Fibroblast of gingiva (primary cell): ENCODE measurements around the gene BTBD17.
"Not testable (repeated sequence)": the region's sequence is repeated elsewhere in the genome, so short reads cannot be mapped to it uniquely, and the experiment has no call there.

Experiments used
- DNase-seq: peaks from one replicate; pipeline ENCODE4 v3.0.0-alpha.2; 2011; ENCODE audit warnings: low read depth

The BTBD17 gene, protein sequence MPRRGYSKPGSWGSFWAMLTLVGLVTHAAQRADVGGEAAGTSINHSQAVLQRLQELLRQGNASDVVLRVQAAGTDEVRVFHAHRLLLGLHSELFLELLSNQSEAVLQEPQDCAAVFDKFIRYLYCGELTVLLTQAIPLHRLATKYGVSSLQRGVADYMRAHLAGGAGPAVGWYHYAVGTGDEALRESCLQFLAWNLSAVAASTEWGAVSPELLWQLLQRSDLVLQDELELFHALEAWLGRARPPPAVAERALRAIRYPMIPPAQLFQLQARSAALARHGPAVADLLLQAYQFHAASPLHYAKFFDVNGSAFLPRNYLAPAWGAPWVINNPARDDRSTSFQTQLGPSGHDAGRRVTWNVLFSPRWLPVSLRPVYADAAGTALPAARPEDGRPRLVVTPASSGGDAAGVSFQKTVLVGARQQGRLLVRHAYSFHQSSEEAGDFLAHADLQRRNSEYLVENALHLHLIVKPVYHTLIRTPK

DNA sequence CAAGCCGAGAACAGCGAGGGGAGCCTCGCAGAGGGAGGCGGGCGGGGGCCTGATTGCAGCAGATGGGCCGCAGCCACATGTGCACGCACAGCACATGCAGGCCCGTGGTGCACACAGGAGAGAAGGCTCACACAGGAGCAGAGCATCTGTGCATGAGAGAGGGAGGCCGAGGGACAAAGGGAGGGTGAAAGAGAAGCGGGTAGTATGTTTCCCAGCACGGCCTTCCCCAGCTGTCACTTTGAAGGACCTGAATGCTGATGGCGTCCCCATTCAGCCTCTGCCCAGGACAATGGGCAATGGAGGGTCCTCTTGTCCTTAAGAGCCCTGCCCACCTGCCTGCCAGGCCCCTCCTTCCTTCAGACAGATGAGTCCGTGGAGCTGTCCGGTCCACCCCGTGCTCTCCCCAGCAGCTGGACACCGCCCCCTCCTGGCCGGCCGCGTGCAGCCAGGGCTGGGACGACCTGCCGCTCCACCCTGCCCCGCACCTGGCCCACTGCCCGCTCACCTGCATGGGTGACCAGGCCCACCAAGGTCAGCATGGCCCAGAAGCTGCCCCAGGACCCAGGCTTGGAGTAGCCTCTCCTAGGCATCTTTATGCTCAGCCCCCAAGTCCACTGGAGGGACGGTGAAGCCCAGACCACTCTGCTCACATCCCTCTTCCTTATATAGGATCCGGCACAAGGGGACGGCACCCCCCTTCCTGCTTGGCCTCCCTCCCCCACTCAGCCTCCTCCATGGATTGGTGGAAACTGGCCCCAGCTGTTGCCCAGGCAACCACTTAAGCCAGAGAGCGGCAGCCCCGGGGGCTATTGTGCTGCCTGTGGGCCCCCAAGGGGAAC, at the start of gene BTBD17:
Gene BTBD17, minus strand, starts transcription at position 639 of the 839 bp plus-strand sequence. Its CDS starts 49 bp downstream, at position 590.
- no peak for DNase-seq

DNA sequence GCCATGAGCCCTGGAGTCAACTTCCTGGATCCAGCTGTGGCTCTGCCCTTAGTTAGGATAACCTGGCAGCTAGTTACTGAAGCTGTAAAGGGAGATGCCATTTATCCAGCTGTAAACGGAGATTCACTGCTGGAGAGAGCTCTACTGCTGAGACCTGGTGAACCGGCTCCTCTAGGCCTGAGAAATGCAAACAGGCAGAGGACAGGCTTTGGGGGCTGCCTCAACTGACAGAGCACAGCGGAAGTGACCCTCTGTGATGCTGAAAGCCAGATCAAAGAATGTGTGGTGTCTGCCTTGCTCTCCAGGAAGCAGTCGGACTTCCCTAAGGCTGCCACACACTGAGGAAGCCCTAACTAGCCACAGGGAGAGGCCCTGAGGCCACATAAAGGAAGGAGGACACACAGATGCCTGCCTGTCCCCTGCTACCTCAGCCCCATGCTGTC, 48.4 kb upstream of the BTBD17 start:
- DNase-seq: no peak

DNA sequence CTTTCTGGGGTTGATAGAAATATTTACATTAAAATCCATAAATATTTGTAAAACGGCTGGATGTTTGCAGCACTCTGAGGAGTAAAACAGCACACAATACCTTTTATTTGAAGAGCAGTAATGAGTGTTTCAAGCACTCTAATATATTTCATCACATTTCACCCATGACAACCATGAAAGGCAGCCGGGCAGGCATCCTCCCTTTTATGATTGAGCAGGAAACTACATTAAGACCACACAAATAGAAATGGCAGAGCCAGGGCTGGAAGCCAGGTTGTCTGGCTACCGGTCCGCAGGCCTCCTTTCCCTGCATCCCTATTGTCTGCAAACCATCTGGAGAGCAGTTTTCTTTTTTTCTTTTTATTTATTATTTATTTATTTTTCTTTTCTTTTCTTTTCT, 47.1 kb upstream of the BTBD17 start:
- DNase-seq: no peak

DNA sequence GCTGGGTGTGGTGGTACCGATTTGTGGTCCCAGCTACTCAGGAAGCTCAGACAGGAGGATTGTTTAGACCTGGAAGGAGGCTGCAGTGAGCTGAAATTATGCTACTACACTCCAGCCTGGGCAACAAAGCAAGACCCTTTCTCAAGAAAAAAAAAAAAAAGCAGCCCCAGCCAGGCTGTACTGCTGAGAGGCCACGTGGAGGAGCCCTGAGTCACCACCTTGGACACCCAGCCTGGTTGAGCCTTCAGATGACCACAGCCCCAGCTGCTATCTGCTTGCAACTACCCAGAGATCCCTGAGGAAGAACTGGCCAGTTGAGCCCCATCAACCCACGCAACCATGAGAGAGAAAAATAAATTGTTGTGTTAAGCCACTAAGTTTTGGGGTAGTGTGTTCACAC, 46.6 kb upstream of the BTBD17 start:
- no peak for DNase-seq

DNA sequence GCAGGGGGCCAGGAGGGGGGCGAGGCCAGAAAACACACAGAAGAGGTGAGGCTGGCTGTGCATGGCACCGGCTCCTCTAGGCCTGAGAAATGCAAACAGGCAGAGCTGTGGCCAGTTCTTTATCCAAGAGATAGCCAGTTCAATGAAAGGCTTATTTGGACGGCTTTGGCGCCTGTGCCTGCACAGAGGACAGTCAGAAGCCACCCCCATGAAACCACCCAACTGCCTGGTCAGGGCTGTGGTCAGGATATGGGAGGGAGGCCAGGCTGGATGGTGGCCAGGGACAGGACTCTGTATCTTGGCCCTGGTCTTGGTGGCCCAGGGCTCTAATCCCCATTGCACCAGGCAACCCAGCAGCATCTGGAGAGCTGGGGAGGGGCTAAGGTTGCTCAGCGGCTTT, 45.7 kb upstream of the BTBD17 start:
- no peak for DNase-seq

DNA sequence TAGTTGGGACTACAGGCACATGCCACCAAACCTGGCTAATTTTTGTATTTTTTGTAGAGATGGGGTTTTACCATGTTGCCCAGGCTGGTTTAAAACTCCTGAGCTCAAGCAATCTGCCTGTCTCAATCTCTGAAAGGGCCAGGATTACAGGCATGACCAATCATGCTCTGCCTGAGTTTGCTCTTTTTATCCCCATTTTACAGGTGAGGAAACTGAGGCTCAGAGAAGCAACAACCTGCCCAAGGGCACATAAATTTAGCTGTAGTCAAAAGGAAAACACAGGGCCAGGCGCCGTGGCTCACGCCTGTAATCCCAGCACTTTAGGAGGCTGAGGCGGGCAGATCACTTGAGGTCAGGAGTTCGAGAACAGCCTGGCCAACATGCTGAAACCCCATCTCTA, 43.6 kb upstream of the BTBD17 start:
- DNase-seq: not testable (repeated sequence)

DNA sequence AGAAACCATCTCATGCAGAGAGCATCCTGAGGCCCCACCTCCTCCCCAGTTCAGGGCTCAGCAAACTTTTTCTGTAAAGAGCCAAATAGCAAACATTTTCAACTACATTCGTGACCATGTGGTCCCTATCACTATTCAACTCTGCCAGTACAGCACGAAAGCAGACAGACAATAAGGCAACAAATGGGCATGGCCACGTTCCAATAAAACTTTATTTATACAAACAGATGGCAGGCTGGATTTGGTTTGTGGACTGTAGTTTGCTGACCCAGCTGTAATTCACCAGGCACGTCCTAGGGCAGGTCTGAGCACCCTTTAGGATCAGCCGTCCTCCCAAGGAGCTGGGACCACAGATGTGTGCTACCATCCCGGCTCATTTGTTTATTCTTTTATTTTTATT, 43.1 kb upstream of the BTBD17 start:
- DNase-seq: no peak

DNA sequence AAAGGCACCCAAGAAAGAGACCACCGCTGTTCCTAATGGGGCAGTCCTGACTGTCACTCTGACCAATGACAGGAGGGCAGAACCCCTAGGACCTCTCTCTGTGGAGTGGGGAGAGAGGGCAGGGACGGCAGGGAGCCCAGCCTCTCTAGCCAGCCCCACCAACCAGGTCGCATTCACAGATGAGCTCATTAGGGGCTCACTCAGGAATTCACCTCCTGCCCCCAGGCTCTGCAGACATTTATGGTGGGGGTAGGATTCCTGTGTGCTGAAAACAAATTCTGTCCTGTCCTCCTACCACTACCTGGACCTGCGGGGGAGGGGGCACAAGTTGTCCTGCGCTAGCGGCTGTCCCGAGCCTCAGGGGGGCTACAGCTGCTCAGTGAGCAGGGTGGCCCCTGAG, 42.5 kb upstream of the BTBD17 start:
- no peak for DNase-seq

DNA sequence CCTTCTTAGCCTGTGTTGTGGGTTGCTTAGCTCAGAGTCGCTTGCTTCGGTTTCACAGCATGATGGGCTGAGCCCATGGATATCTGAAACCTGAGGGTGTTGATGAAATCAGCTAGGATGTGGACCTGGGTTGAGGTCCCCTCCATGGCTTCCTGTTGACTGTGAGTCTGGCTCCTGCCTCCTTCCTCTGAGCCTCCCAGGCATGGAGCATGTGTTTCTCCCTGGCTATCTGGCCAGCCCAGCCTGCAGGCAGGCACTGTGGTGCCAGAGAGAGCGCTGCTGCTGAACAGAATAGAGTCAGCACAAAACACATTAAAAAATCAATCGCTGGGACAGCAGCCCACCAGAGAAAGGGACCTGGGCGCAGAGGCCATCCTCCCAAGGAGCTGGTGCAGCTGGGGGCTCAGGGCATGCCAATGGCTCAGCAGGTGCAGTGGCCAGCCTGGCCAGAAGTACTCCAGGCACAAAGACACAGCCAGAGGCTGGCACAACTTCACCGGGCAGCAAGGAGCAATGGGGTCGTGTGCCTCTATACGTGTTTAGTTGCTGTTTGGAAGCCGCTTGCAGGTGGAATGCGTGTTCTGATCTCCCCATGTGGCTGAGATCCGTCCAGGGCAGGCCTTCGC, 42.0 kb upstream of the BTBD17 start:
- no peak for DNase-seq

DNA sequence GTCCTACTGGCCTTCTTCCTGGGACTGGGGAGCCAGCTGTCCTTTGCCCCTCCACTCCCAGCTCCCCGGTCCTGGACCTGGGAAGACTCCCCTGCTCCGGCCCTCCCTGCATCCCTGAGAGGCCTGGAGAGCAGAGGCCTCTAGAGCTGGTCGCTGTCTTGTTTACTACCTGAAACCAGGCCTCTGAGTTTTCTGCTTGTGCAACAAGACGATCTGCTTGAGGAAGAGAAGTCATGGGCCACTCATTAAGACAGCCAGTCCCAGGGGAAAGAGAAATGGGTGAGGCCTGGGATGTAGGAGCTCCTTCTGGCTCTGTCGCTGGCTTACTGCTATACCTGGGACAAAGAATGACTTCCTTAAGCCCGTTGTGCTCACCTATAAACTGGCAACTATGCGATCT, 40.4 kb upstream of the BTBD17 start:
- no peak for DNase-seq

DNA sequence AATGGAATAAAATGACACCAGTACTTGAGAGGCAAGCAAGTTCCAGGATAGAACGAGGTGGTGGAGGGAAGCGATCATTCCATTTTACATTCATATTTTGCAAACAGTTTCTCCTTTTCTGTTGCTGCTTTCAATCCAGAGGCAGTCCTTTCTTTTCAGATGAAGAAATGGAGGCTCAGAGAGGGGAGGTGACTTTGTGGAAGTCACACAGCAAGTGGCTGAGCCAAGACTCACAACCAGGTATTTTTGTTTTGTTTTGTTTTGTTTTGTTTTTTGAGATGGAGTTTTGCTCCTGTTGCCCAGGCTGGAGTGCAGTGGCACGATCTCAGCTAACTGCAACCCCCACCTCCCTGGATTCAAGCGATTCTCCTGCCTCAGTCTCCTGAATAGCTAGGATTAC, 34.9 kb upstream of the BTBD17 start:
- DNase-seq: no peak

DNA sequence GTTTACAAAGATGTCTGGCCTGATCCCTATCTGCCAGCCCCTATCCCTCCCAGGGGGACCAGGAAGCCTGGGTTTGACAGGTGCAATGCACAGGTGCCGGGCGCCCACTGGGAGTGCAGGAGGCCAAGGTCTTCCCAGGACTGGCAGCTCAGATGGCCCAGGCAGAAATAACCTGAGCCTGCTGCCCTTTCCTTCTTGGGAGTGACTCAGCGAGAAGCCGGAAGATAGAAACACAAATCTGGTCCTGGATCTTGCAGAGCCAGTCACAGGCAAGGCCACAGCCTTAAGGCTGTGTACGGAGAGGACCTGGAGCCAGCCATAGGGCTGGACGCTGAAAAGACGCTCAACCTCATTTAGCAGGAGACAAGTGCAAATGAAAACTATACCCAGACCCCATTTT, 33.3 kb upstream of the BTBD17 start:
- DNase-seq: no peak

DNA sequence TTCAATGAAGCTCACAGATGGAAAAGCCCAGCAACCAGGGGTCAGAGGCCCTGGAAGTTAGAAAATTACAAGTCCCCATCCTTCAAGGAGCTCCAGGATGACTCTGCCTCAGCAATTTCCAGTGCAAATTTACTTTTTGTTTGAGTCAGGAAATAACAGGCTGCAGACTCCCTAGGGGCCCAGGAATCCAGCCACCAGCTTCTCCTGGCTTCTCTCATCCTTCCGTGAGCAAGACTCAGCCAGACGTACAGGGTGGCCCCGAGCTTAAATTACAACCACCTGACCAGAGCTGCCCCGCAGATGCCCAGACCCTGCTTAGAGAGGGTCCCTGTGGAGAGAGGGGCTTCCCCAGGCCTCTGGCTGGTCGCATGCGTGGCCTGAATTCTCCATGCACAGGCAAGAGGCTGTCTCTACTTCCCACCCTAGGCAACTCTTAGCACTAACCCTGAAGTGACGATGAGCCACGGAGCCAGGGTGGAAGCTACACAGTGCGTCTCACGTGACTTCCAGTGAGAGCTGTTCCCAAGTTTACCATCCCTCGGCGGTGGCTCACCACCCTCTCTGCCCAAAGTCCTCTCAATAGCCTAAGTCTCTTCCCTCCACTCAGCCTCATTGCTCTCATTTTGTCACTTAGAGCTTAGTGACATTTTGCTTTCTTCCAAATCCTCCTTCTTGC, 32.7 kb upstream of the BTBD17 start:
- DNase-seq: no peak

DNA sequence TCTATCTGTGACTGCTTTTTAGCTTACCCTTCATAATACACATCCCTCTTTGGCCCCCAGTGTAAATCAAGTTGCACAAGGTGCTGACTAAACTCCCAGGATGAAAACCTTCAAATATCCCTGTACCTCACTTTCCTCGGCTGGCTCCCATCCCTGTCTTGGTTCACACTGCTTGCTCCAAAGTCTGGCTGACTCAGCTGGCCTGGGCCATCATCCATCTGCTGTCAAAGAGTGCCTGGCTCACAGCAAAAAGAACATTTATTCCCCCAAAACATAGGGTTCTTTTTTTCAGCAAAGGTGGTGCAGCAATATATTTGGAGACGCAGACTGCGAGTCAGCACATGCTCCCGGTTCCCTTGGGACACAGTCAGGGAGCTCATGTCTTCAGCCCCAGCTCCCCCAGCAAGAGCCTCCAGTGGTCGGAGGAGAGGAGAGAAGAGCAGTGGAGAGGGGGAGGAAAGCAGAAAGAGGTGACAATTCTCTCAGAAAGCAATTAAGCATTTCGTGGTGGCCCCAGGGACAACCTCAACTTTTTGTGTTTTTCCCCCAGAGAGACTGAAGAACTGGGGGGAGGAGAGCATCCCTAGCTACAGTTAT, 31.8 kb upstream of the BTBD17 start:
- DNase-seq: no peak

DNA sequence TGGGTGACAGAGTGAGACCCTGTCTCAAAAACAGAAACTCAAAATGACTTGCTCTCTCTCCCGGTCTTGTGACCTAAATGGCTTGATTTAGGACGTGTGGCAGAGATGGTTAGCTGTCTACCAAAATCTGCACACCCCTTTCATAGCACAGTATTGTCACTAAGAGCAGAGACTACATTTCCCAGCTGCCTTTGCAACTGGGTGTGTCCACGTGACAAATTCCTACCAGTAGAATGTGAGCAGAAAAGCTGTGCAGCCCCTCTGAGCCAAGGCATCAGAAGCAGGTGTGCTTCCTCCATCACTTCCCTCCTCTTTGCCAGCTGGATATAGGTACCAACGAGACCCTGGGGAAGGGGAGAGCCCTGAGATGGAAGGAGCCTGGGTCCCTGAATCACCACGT, 31.2 kb upstream of the BTBD17 start:
- no peak for DNase-seq

DNA sequence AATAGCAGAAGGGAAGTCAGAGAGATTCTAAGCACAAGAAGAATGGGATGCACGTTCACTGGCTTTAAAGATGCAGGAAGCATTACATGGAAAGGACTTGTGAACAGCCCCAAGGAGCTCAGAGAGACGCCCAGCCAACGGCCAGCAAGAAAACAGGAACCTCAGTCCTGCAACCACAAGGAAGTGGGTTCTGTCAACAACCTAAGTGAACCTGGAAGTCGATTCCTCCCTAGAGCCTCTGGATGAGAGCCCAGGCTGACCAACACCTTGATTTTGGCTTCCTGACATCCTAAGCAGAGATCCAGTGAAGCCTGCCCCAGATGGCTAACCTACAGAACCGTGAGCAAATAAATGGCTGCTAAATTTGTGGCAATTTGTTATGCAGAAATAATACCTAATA, 30.1 kb upstream of the BTBD17 start:
- DNase-seq: no peak

DNA sequence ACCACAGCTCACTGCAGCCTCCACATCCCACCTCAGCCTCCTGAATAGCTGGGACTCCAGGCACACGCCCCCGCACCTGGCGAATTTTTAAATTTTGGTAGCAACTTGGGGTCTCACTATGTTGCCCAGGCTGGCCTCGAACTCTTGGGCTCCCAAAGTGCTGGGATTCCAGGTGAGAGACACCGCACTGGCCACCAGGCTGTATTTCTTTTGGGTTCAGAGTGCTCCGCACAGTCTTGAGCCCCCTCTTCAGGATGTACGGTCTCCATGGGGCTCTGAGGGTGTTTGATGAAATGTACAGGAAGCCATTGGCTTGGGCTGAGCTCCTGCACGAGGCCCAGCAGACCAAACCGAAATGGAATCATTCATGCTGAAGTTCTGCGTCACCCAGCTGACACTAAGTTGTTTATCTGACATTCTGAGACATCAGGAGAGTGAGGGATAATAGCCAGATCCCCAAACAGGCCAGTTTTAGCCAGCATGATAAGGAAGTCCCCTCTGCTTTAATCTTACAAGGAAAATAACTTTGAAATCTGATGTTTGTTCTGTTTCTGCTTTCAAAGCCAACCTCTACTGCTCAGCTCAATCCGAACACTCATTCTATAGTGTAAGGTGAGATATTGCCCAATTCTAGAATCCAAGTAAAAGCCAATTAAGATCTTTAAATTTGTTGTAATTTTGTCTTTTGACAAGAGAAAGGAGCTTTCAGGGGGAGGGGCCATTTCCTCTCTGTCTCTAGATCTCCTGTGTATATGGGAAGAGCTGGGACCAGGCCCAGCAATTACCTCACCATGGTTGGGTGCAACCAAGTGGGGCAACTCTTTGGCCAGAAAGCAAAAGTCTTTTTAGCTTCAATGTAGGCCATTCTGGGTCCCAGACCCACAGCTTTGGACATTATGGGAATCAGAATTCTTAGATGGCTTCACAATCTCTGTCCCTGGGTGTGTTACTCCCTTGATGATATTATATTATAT, 29.3 kb upstream of the BTBD17 start:
- DNase-seq: no peak

DNA sequence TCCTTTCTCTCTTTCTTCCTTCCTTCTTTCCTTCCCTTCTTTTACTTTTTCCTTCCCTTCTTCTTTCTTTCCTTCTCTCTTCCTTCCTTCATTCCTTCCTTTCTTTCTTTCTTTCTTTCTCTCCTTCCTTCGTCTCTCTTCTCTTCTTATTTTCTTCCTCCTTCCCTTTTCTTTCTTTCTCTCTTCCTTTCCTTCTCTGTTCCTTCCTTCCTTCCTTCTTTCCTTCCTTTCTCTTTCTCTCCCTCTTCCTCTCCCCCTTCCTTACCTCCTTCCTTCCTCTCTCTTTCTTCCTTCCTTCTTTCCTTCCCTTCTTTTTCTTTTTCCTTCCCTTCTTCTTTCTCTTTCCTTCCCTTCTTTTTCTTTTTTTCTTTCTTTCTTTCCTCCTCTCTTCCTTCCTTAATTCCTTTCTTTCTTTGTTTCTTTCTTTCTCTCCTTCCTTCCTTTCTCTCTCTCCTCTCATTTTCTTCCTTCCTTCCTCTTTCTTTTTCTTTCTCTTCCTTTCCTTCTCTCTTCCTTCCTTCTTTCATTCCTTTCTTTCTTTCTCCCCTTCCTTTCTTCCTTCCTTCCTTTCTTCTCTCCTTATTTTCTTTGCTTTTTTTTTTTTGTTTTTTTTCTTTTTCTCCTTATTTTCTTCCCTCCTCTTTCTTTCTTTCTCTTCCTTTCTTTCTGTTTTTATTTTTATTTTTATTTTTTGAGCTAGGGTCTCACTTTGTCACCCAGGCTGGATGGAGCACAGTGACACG, 28.4 kb upstream of the BTBD17 start:
- no peak for DNase-seq

DNA sequence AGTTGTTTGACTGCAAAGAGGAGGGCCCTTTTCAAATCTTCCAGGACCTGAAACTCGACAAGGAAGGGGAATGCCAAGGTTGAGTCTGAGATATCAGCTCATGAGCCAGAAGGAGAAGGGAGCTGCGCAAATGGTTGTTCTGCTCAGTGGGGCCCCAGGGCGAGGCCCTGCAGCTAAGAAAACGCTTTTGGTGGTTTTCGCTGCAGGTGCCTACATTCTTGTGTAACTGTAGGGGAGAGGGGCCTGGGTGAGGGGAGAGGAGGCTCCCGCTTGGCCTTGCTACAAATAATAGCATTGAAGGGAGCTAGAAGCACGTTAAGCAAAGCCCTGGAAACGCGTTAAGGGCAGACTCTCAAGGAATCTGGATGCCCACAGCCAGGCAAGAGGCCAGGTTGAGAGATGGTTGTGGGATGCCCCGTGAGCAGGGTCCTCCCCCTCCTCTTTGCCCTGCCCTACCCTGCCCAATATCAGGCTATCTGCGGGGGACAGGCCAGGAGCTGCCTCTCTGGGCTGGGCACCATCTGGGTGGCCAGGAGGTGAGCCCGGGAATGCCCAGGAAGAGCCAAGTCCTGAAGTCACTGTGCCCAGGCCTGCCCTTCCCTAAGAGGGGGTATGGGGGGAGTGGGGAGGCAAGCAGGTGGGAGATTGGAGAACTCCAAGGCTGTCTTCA, 27.6 kb upstream of the BTBD17 start:
- DNase-seq: no peak
